Midbrain (tissue), 1 donor: ENCODE results near the gene TAS2R9.
"Not testable (repeated sequence)": the region's sequence is repeated elsewhere in the genome, so short reads cannot be mapped to it uniquely, and the experiment has no call there.

ENCODE experiments used
- DNase-seq: peaks from one replicate; lab custom pipeline; 2025; lab: John Stamatoyannopoulos, UW

TAS2R9 gene, protein sequence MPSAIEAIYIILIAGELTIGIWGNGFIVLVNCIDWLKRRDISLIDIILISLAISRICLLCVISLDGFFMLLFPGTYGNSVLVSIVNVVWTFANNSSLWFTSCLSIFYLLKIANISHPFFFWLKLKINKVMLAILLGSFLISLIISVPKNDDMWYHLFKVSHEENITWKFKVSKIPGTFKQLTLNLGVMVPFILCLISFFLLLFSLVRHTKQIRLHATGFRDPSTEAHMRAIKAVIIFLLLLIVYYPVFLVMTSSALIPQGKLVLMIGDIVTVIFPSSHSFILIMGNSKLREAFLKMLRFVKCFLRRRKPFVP

DNA sequence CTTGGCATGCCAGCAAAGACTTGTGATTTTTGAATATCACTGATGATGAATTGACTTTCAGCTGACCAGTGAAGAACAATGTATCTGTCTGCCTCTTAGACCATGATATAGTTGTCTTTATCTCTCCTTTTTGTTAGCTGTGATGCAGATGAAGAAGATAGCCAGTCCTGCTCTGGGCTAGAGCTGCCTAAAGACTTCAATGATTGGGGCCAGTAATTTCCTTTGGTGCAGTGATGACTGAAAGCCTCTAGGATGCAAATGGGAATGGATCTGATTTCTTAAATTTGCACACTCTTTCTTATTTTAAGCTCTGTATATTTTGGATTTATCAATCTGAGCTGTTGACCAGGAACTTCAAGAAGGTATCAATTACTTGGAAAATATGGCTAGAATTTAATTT, at the start of gene TAS2R9:
TAS2R9 (minus strand) TSS at position 101 of the 400 bp plus-strand sequence; CDS start at position 8, 93 bp downstream.
- no peak for DNase-seq

GRCh38 chr12:10855807-10856206, 45.8 kb upstream of the TAS2R9 start:
- no peak for DNase-seq

GRCh38 chr12:10853776-10854175, 43.8 kb upstream of the TAS2R9 start:
- DNase-seq: no peak

GRCh38 chr12:10851243-10851858, 41.4 kb upstream of the TAS2R9 start:
- DNase-seq: no peak

DNA sequence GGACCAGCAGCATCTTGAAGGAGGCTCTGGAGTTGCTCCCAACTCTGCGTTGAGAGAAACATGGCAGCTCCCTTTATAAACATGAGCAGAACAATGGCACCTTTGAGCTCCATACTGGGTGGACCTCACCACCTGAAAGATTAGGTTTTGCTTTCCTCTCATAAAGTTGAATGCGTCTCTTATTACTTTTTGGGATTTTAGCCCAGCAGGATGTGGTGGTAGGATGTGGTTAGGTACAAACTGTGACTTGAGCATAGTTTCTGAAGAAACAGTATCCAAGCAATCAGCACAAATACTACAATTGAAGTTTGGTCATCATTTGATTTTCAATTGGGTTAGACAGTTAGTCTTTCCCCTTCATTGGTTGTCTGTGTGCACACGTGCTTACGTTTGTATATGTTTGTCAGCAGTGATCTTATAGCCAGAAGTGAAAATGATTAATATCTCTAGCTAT, 39.5 kb upstream of the TAS2R9 start, which contains the start of gene PRR4:
PRR4 (minus strand) TSS at position 51 of the 454 bp plus-strand sequence; CDS start at position 13, 38 bp downstream.
- no peak for DNase-seq

DNA sequence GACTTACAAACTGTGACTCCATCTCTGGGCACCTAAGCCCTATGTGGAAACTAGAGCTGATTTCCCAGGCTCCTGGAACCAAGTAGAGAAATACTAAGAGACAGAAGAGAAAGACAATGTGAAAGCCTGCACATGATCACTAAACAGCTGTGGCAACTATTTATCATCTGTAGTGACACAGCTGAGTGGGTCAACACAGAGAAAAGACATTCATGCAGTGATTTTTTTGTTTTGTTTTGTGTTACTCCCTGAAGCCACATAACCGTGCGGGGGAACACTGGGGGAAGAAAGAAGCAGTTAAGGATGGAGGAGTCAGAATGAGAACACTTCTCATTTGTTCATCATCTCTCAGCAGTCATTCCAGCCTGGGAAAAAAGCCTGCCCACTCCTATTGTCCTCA, 37.8 kb upstream of the TAS2R9 start:
- DNase-seq: no peak

DNA sequence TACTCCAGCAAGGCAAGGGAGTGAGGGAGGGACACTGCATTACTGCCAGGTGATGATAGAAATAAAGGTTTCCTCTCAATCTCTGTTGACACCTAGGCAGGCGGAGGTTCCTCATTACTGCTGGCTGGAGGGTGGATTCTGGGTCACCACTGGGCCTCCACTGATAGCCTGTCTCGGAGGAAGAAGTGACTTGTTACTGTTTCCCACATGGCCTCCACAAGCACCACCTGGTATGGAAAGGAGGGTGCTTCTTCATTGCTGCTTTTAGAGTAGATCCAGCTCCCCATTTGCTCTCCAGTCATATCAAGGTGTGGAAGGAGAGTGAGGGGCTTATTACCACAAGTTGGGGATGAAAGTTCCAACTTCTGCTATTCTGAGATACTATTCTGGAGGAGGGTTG, 32.9 kb upstream of the TAS2R9 start:
- no peak for DNase-seq

DNA sequence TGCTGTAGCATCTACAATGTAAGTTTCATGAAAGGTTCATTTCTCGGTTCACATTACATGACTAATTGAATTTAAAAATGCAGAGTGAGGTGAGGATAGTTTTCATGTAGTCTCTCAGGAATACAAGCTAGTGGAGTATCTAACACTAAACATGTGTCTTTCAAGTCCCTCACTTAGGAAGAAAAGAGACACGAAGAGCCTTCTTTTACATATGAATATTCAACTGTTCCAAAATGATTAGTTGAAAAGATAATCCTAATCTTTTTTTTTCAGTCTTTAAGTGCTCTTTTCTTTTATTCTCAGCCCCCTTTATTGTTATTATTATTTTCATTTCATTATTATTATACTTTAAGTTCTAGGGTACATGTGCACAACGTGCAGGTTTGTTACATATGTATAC, 28.5 kb upstream of the TAS2R9 start:
- no peak for DNase-seq

GRCh38 chr12:10829994-10830393, 20.0 kb upstream of the TAS2R9 start:
- no peak for DNase-seq

DNA sequence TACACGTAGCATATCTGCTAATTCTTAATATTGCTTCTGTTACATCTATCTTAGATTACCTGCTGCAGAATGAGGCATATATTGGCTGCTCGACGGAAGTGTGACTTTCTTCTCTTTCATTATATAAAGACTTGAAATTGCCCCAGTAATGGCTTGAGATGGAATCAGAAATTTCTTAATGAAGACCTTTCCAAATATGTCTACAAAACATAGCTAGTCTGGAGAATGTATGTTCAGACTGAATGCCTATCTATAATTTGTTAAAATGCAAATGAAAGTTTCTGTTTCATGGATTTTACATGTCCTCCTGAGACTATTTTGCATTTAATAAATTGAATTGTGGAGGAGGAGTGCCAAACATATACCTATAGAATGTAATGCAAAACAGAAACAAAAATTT, 16.3 kb upstream of the TAS2R9 start, which contains the start of gene TAS2R10:
TAS2R10 (minus strand) TSS at position 101 of the 400 bp plus-strand sequence; CDS start at position 12, 89 bp downstream.
- no peak for DNase-seq

DNA sequence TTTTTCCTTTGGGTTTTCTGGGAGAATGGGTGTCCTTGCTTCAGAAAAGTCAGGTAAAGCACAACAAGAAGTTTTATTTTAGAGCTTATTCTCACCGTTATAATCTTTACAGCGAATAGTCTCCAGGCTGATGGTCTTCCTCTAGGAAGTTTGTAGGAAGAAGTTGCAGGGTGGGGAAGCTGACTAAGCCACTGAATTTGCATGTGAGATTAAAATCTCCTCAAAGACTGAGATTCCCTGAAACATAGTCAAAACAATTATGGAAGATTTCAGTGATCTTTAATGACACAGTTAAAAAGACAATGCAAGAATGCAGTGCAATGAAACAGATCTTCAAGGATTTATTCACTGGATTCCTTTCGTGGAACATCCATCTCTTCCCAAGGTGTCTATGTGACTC, 15.0 kb upstream of the TAS2R9 start:
- DNase-seq: no peak

- DNase-seq: no peak
Measured at GRCh38 chr12:10811883-10812536, 2.0 kb upstream of the TAS2R9 start.

- DNase-seq: no peak
Measured at GRCh38 chr12:10807186-10807585, 2.8 kb downstream of the TAS2R9 start, which contains the start of gene TAS2R8. TAS2R8 (minus strand) TSS chr12:10807286; CDS start chr12:10806980, 306 bp downstream.

DNA sequence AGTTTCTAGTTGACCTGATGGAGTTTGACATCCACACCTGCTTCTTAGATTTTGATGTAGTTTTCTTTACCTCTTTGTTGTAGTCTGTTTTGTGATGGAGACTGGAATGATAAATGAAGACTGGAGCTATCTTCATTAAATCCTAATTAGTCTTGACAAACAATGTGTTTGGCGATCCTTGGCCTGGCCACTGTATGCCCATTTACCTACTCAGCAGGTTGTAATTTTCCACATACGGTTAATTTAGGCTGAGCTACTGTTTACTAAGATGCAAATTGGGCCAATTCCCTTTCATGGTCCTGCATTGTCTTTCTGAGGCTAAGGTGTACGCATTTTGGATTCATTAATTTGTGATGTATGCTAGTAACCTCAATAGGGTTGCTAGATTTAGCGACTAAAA, 7.4 kb downstream of the TAS2R9 start, which contains the start of gene TAS2R7:
TAS2R7 (minus strand) TSS at position 41 of the 400 bp plus-strand sequence. CDS start 57 bp downstream, outside the sequence.
- no peak for DNase-seq

GRCh38 chr12:10801741-10802140, 8.2 kb downstream of the TAS2R9 start:
- DNase-seq: no peak

GRCh38 chr12:10794222-10794621, 15.7 kb downstream of the TAS2R9 start:
- no peak for DNase-seq

- not testable (repeated sequence) for DNase-seq
Measured at GRCh38 chr12:10791769-10792168, 18.2 kb downstream of the TAS2R9 start.

GRCh38 chr12:10783252-10783651, 26.7 kb downstream of the TAS2R9 start:
- no peak for DNase-seq

GRCh38 chr12:10779103-10779502, 30.9 kb downstream of the TAS2R9 start:
- no peak for DNase-seq

DNA sequence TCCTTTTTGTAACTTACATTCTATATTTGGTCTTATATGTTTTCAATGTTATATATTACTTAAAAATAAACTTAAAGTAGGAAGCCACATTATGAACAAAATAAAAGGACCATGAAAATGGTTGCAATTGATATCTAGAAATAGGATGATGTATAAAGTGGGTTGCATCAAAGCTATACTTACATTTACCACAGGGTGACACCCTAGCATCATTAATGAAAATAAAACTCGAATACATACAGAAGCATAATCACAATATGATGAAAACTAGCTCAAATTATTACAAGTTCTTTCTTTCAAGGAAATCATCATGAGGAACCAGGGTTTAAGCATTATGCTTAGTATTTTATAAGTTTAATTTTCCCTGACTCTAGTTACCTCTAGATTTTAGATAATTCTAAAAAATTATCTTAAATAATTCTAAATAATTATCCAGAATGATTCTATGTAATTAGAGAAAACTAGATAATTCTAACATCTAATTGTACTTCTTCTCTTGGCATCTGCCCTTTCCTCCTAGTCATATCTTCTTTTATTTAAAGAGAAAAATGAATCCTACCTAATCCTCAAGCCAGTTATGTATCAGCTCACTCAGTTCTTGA, 38.7 kb downstream of the TAS2R9 start:
- DNase-seq: peak; percentile 4

DNA sequence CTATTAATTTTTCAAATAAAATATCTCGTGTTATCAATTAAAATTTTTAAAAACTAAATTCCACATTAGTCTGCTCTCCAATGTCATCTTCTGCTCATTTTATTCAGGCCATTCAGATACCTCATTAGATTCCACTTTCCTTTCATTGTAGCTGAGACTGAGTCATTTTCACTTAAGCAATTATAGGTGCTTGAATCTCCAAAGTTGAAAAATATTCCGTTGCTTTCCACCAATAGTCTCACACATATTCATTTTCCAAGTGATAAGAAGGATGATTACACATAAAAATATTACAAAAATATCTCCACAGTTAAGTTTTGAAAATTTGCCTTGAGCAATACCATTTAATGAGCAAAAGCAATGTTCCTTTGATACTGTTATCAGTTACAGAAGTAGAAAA, 50.3 kb downstream of the TAS2R9 start:
- no peak for DNase-seq
